Activated CD8-positive, alpha-beta T cell treated with anti-CD3 and anti-CD28 coated beads, Interleukin-2, amount 10 ng/mL, durations not matched to agents 7 days and 5 days (primary cell): Measurements from ENCODE around the gene PNPLA7. TPM values are rescaled to one million over a fixed set of nuclear protein-coding genes. Genes with fewer than 3 reads are reported as not detected.

Experiments
- ATAC-seq: fragments of 150-1000 bp; cut with Tn5 transposase; one replicate; pipeline ENCODE4 v1.10.0; 2021; ENCODE audit warnings: moderate library complexity
- CTCF ChIA-PET: fragments of 350-600 bp; sonication (Branson Sonifier 250); formaldehyde crosslinking; loops from one replicate; lab custom pipeline; 2021; ENCODE audit warnings: antibody characterized with exemption; lab: Charles Lee
- POLR2A ChIA-PET: fragments of 350-600 bp; sonication (Branson Sonifier 250); formaldehyde crosslinking; loops from one replicate; lab custom pipeline; 2021; ENCODE audit warnings: antibody characterized with exemption; lab: Charles Lee
- DNase-seq: peaks from one replicate; pipeline ENCODE4 v3.0.0-alpha.2; 2020
- H3K27ac Mint-ChIP-seq: one replicate; pipeline ENCODE4 v1.8.0; 2021; ENCODE audit warnings: mild to moderate bottlenecking, mixed read lengths
- H3K27me3 Mint-ChIP-seq: one replicate; pipeline ENCODE4 v1.8.0; 2021; ENCODE audit warnings: low read depth, mixed read lengths
- H3K36me3 Mint-ChIP-seq: one replicate; pipeline ENCODE4 v1.8.0; 2021; ENCODE audit warnings: low read depth, mixed read lengths
- H3K4me1 Mint-ChIP-seq: one replicate; pipeline ENCODE4 v1.8.0; 2021; ENCODE audit warnings: low read depth, mixed read lengths
- H3K4me3 Mint-ChIP-seq: one replicate; pipeline ENCODE4 v1.8.0; 2021; ENCODE audit warnings: mild to moderate bottlenecking, mixed read lengths
- H3K9me3 Mint-ChIP-seq: one replicate; pipeline ENCODE4 v1.8.0; 2022; ENCODE audit warnings: mixed read lengths; ENCODE audit not compliant: insufficient read depth
- total RNA-seq, 2 experiments: library from RNA; stranded (reverse); gene quantifications; one replicate each; pipeline ENCODE4 v1.2.3, GENCODE V29; 2021

Gene PNPLA7
- total RNA-seq, 2 experiments from 2014 or later: 3.4 to 3.7 TPM

- Mint-ChIP-seq H3K4me3 (no peak overlapping the region), H3K36me3 (peaks cover 8% of the 10 kb centered on the region), H3K4me1 (peaks cover 9% of the 10 kb centered on the region), H3K27me3 (no peaks in the 10 kb centered on the region), H3K9me3 (peaks cover 5% of the 10 kb centered on the region), H3K27ac (no peak overlapping the region)
- ChIA-PET POLR2A (no interaction called here), CTCF (no interaction called here)
- ATAC-seq (no peak), DNase-seq (no peak)
Measured at GRCh38 chr9:137497921-137498719, 52.1 kb downstream of the PNPLA7 start.

- Mint-ChIP-seq H3K36me3 (peaks cover 3% of the 10 kb centered on the region), H3K4me1 (peaks cover 7% of the 10 kb centered on the region), H3K9me3 (no peaks in the 10 kb centered on the region), H3K4me3 (no peak overlapping the region), H3K27me3 (no peaks in the 10 kb centered on the region), H3K27ac (no peak overlapping the region)
- DNase-seq (no peak), ATAC-seq (no peak)
- ChIA-PET POLR2A (no interaction called here), CTCF (no interaction called here)
Measured at GRCh38 chr9:137496601-137497375, 53.4 kb downstream of the PNPLA7 start.

- Mint-ChIP-seq H3K27me3 (no peaks in the 10 kb centered on the region), H3K4me1 (peaks cover 16% of the 10 kb centered on the region), H3K36me3 (no peaks in the 10 kb centered on the region), H3K9me3 (no peaks in the 10 kb centered on the region), H3K27ac (no peak overlapping the region), H3K4me3 (no peak overlapping the region)
- DNase-seq (no peak), ATAC-seq (no peak)
- CTCF ChIA-PET: no interaction called here
- POLR2A ChIA-PET: no interaction called here
Measured at GRCh38 chr9:137494550-137495351, 55.5 kb downstream of the PNPLA7 start.

GRCh38 chr9:137494104-137494544 lies 56.1 kb downstream of the PNPLA7 start:
- H3K36me3 Mint-ChIP-seq: no peaks in the 10 kb centered on the region
- H3K4me1 Mint-ChIP-seq: peaks cover 16% of the 10 kb centered on the region
- ATAC-seq (no peak), DNase-seq (no peak)
- no peaks in the 10 kb centered on the region for H3K9me3 Mint-ChIP-seq
- no peak overlapping the region for H3K27ac Mint-ChIP-seq
- H3K4me3 Mint-ChIP-seq: no peak overlapping the region
- POLR2A ChIA-PET: no interaction called here
- no peaks in the 10 kb centered on the region for H3K27me3 Mint-ChIP-seq
- CTCF ChIA-PET: no interaction called here

- peaks cover 16% of the 10 kb centered on the region for H3K4me1 Mint-ChIP-seq
- H3K27me3 Mint-ChIP-seq: no peaks in the 10 kb centered on the region
- POLR2A ChIA-PET: no interaction called here
- H3K9me3 Mint-ChIP-seq: no peaks in the 10 kb centered on the region
- no peak overlapping the region for H3K4me3 Mint-ChIP-seq
- no peaks in the 10 kb centered on the region for H3K36me3 Mint-ChIP-seq
- DNase-seq (no peak), ATAC-seq (no peak)
- H3K27ac Mint-ChIP-seq: no peak overlapping the region
- CTCF ChIA-PET: no interaction called here
Measured at GRCh38 chr9:137493364-137494103, 56.7 kb downstream of the PNPLA7 start.

GRCh38 chr9:137492464-137493363 lies 57.5 kb downstream of the PNPLA7 start:
- ATAC-seq: peak; percentile 75
- H3K36me3 Mint-ChIP-seq: no peaks in the 10 kb centered on the region
- H3K27ac Mint-ChIP-seq: no peak overlapping the region
- no peak overlapping the region for H3K4me3 Mint-ChIP-seq
- no peaks in the 10 kb centered on the region for H3K9me3 Mint-ChIP-seq
- peaks cover 16% of the 10 kb centered on the region for H3K4me1 Mint-ChIP-seq
- DNase-seq: no peak
- CTCF ChIA-PET: no interaction called here
- H3K27me3 Mint-ChIP-seq: no peaks in the 10 kb centered on the region
- POLR2A ChIA-PET: no interaction called here

- Mint-ChIP-seq H3K4me1 (peaks cover 16% of the 10 kb centered on the region), H3K4me3 (no peak overlapping the region), H3K27ac (no peak overlapping the region), H3K27me3 (no peaks in the 10 kb centered on the region), H3K9me3 (no peaks in the 10 kb centered on the region), H3K36me3 (no peaks in the 10 kb centered on the region)
- CTCF ChIA-PET: no interaction called here
- POLR2A ChIA-PET: no interaction called here
- no peak for DNase-seq
- no peak for ATAC-seq
Measured at GRCh38 chr9:137491735-137492432, 58.3 kb downstream of the PNPLA7 start.

GRCh38 chr9:137490532-137491186 lies 59.5 kb downstream of the PNPLA7 start:
- ChIA-PET POLR2A (no interaction called here), CTCF (interaction anchor here (1.2 kb wide), 1 partner anchor 204 kb away, joined by 3 read pairs; no protein-coding TSS in a partner anchor)
- Mint-ChIP-seq H3K36me3 (no peaks in the 10 kb centered on the region), H3K27ac (no peak overlapping the region), H3K27me3 (no peaks in the 10 kb centered on the region), H3K4me3 (no peak overlapping the region), H3K4me1 (peaks cover 16% of the 10 kb centered on the region), H3K9me3 (no peaks in the 10 kb centered on the region)
- no peak for ATAC-seq
- no peak for DNase-seq

- no peaks in the 10 kb centered on the region for H3K27me3 Mint-ChIP-seq
- ATAC-seq (no peak), DNase-seq (no peak)
- H3K9me3 Mint-ChIP-seq: no peaks in the 10 kb centered on the region
- CTCF ChIA-PET: no interaction called here
- POLR2A ChIA-PET: no interaction called here
- H3K4me3 Mint-ChIP-seq: no peak overlapping the region
- peaks cover 11% of the 10 kb centered on the region for H3K4me1 Mint-ChIP-seq
- H3K27ac Mint-ChIP-seq: no peak overlapping the region
- H3K36me3 Mint-ChIP-seq: no peaks in the 10 kb centered on the region
Measured at GRCh38 chr9:137488906-137489305, 61.3 kb downstream of the PNPLA7 start.

- Mint-ChIP-seq H3K9me3 (no peaks in the 10 kb centered on the region), H3K4me3 (no peak overlapping the region), H3K27me3 (no peaks in the 10 kb centered on the region), H3K36me3 (no peaks in the 10 kb centered on the region), H3K4me1 (peaks cover 11% of the 10 kb centered on the region), H3K27ac (no peak overlapping the region)
- DNase-seq: no peak
- ChIA-PET CTCF (no interaction called here), POLR2A (no interaction called here)
- no peak for ATAC-seq
Measured at GRCh38 chr9:137488327-137488653, 61.9 kb downstream of the PNPLA7 start.
